Hepatocyte (in vitro differentiated cells): ENCODE results near the gene ARHGAP15.

ENCODE experiments used
- CTCF ChIP-seq: fragments of 200-600 bp; sonication (generic); IDR thresholded peaks from 2 replicates; pipeline ENCODE4 v1.5.1; 2016; ENCODE audit warnings: antibody characterized with exemption, mild to moderate bottlenecking; ENCODE audit not compliant: poor library complexity
- EZH2 ChIP-seq: fragments of 200-600 bp; sonication (generic); IDR thresholded peaks from 2 replicates; pipeline ENCODE4 v1.6.1; 2016; ENCODE audit warnings: antibody characterized with exemption, mild to moderate bottlenecking, borderline replicate concordance

- TF ChIP-seq CTCF (no peak), EZH2 (no peak)
Observed at GRCh38 chr2:143152219-143152618, 23.0 kb downstream of the ARHGAP15 start.
